Left lung (tissue), 10 donors: ENCODE results near the gene CHMP1A. TPM values are rescaled to one million over a fixed set of nuclear protein-coding genes. Genes with fewer than 3 reads are reported as not detected.
A peak's percentile ranks its signal among the peaks of the same experiment; 100 is the strongest.

Experiments
- ATAC-seq: fragments of 200-7000 bp; cut with Tn5 transposase; one replicate; pipeline ENCODE4 v1.9.1; 2020; ENCODE audit warnings: moderate library complexity
- DNase-seq, 4 donors: peaks; one replicate each; pipeline ENCODE4 v3.0.0-alpha.2; 2013 to 2020
- H3K27ac ChIP-seq, 2 donors: fragments of 200-600 bp; sonication (generic) in 1 of 2; one replicate each; pipeline versions ENCODE4 v1.5.0 to v1.8.0; 2020 to 2021
- H3K27me3 ChIP-seq, 2 donors: fragments of 200-600 bp; sonication (generic) in 1 of 2; one replicate each; pipeline versions ENCODE4 v1.5.0 to v1.8.0; 2020 to 2021
- H3K36me3 ChIP-seq, 2 donors: fragments of 200-600 bp; sonication (generic) in 1 of 2; one replicate each; pipeline versions ENCODE4 v1.5.0 to v1.8.0; 2020 to 2021
- H3K4me1 ChIP-seq, 2 donors: fragments of 200-600 bp; one replicate each; pipeline ENCODE4 v1.8.0; 2021
- H3K4me3 ChIP-seq, 2 donors: fragments of 200-600 bp; sonication (generic) in 1 of 2; one replicate each; pipeline versions ENCODE4 v1.5.0 to v1.8.0; 2020 to 2021; ENCODE audit warnings: mild to moderate bottlenecking in 1 of 2
- H3K9me3 ChIP-seq, 2 donors: fragments of 200-600 bp; sonication (generic) in 1 of 2; one replicate each; pipeline versions ENCODE4 v1.5.0 to v1.8.0; 2020 to 2021
- CTCF ChIP-seq, 2 donors: fragments of 200-600 bp; sonication (generic) in 1 of 2; IDR thresholded peaks; one replicate each; pipeline versions ENCODE4 v1.5.0 to v1.8.0; 2021; ENCODE audit warnings: antibody characterized with exemption in 2 of 2
- intact Hi-C, 2 donors: fragments of 100-400 bp; cut with DNase I; formaldehyde crosslinking; loops; one replicate each; pipeline versions ENCODE4 v1.11.2 to v1.14.2; 2022
- polyA plus RNA-seq, 6 donors: library from polyadenylated mRNA; unstranded; fragments of 120-200 nt; gene quantifications; one replicate each; pipeline ENCODE4 v1.2.1, GENCODE V29; 2013; ENCODE audit not compliant: insufficient read length in 6 of 6
- total RNA-seq, 2 donors: library from RNA; stranded (reverse); fragmentation: NEBNext Ultra II Directional; extraction: Animal tissue kit (Norgen Biotek cat#: 25700); gene quantifications; one replicate each; pipeline ENCODE4 v1.2.1, GENCODE V29; 2021
- donor health status: DM: no; HTN: yes; CAD: no.
- donor health status: DM: no; HTN: no; CAD: no.

CHMP1A gene
- total and polyA plus RNA-seq, 8 donors: 60.8 to 91.5 (median 72.5) TPM

- Histone ChIP-seq H3K4me3 (no peak overlapping the region), H3K27ac (no peak overlapping the region)
These were observed 35.7 kb downstream of the CHMP1A start for GRCh38 chr16:89621698-89622409.

GRCh38 chr16:89621136-89621697 is 36.3 kb downstream of the CHMP1A start:
- Histone ChIP-seq H3K4me3 (no peak overlapping the region), H3K4me1 (no peaks in the 10 kb centered on the region), H3K27ac (no peak overlapping the region), H3K27me3 (no peaks in the 10 kb centered on the region), H3K9me3 (no peaks in the 10 kb centered on the region), H3K36me3 (no peaks in the 10 kb centered on the region)
- intact Hi-C loops: no loop called here
- ATAC-seq (no peak), DNase-seq (no peak)
- no peak for TF ChIP-seq CTCF (IDR thresholded peaks at IDR 0.05)

More at GRCh38 chr16:89621698-89622409, 35.7 kb downstream of the CHMP1A start:
- DNase-seq (no peak), ATAC-seq (no peak)
- H3K9me3 ChIP-seq: no peaks in the 10 kb centered on the region
- no peak for TF ChIP-seq CTCF (IDR thresholded peaks at IDR 0.05)
- no peaks in the 10 kb centered on the region for H3K4me1 ChIP-seq
- H3K36me3 ChIP-seq: no peaks in the 10 kb centered on the region
- H3K27me3 ChIP-seq: no peaks in the 10 kb centered on the region
- intact Hi-C loops: no loop called here

- Histone ChIP-seq H3K9me3 (no peaks in the 10 kb centered on the region), H3K4me1 (no peaks in the 10 kb centered on the region), H3K4me3 (no peak overlapping the region), H3K27me3 (peaks cover 0 to 2% of the 10 kb centered on the region in 2 donors), H3K36me3 (no peaks in the 10 kb centered on the region), H3K27ac (no peak overlapping the region)
- no peak for DNase-seq
- TF ChIP-seq CTCF (IDR thresholded peaks at IDR 0.05): no peak
- no peak for ATAC-seq
- intact Hi-C loops: no loop called here
These were observed 37.1 kb downstream of the CHMP1A start for GRCh38 chr16:89620406-89620841.

GRCh38 chr16:89619840-89620239 is 37.7 kb downstream of the CHMP1A start:
- DNase-seq (peak in 1 of 4 donors; percentile 41), ATAC-seq (no peak)
- H3K4me3 ChIP-seq: no peak overlapping the region
- no peak for TF ChIP-seq CTCF (IDR thresholded peaks at IDR 0.05)
- intact Hi-C loops: no loop called here
- peaks cover 0 to 8% of the 10 kb centered on the region in 2 donors for H3K27me3 ChIP-seq
- no peak overlapping the region for H3K27ac ChIP-seq
- no peaks in the 10 kb centered on the region for H3K4me1 ChIP-seq
- no peaks in the 10 kb centered on the region for H3K36me3 ChIP-seq
- no peaks in the 10 kb centered on the region for H3K9me3 ChIP-seq

GRCh38 chr16:89618109-89618998 is 39.2 kb downstream of the CHMP1A start:
- Histone ChIP-seq H3K4me3 (no peak overlapping the region), H3K27me3 (peaks cover 0 to 11% of the 10 kb centered on the region in 2 donors), H3K27ac (no peak overlapping the region), H3K36me3 (no peaks in the 10 kb centered on the region), H3K9me3 (no peaks in the 10 kb centered on the region), H3K4me1 (no peaks in the 10 kb centered on the region)
- DNase-seq (no peak), ATAC-seq (no peak)
- no peak for TF ChIP-seq CTCF (IDR thresholded peaks at IDR 0.05)
- intact Hi-C loops: no loop called here
